GM19372 (cell line): Measurements from ENCODE around the gene DCAF11.

Source experiments
- ATAC-seq: cut with Tn5 transposase; IDR thresholded peaks from one replicate; pipeline ENCODE4 v1.9.1; 2021; ENCODE audit warnings: mild to moderate bottlenecking, low read depth, moderate library complexity; ENCODE audit not compliant: unreplicated experiment

DCAF11 gene

GRCh38 chr14:24078146-24078545, 36.4 kb upstream of the DCAF11 start:
- ATAC-seq = no peak

DNA sequence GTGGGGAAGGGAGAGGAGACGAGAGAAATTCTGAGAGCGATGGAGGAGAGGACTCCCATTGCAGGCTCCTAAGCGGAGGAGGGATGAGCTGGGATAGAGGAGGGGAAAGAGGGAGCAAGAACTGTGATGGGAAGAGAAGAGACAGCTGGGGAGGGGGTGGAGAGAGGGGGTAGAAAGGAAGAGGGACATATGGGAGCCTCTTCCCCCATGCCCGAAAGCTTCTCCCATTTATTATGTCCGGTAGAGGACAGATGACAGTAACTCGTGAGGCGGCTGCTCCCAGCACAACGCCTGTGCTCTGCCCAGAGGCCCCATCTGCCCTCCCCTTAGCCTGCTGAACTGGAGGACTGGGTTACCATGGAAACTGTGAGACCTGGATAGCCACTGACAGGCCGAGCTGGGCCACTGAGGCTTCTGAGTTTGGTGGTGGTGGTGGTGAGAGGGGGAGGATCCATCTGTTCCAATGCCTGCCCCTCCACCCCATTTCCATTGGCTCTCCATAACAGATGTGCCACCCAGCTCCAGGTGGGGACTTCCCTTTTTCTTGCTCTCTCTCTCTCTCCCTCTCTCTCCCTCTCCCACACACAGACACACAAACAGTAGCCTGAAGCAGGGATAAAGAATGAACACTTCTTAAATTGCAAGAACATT, 35.0 kb upstream of the DCAF11 start:
- no peak for ATAC-seq

DNA sequence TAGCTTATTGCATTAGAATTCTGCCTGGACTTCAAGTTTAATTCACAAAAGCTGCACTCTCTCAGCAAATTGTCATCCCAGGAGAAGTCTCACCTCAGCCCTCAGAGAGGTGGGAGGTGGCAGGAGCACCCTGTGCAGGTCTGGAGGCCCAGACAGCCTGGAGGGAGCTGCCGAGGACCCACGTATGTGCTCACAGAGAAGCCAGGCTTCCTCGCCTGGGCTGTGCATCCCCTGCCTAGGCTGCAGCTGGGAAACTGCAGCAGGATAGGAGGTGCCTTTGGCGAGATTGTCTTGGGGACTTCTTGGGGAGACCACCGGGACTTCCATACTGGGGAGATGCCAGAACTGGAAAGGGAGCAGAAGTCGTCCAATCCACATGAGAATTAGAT, 34.4 kb upstream of the DCAF11 start:
- ATAC-seq = no peak

- peak; percentile 86 for ATAC-seq
These were observed 33.5 kb upstream of the DCAF11 start for GRCh38 chr14:24080888-24081738.

GRCh38 chr14:24081739-24082211, 32.8 kb upstream of the DCAF11 start:
- no peak for ATAC-seq

- ATAC-seq = no peak
These were observed 32.0 kb upstream of the DCAF11 start for GRCh38 chr14:24082411-24083080.

GRCh38 chr14:24083462-24083861, 31.1 kb upstream of the DCAF11 start:
- ATAC-seq = no peak

DNA sequence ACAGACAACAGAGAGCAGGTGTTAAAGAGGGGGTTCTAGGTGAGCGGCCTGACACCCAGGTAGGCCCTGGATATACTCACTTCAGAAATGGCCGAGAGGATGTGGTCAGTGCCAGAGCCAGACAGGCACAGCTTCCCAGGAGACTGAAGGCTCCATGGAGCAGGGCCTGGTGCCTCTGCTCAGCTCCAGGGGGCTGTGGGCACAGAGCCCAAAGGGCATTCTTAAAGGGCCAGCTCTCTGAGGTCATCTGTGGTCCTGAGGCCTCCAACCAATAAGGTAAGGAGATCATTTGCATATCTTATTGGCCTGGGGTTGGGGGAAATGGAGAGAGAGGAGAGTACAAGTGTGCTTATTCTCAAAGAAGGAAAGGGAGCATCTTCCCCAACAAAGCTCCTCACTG, 30.1 kb upstream of the DCAF11 start:
- ATAC-seq = no peak

- ATAC-seq = no peak
These were observed 29.4 kb upstream of the DCAF11 start for GRCh38 chr14:24085215-24085614.

DNA sequence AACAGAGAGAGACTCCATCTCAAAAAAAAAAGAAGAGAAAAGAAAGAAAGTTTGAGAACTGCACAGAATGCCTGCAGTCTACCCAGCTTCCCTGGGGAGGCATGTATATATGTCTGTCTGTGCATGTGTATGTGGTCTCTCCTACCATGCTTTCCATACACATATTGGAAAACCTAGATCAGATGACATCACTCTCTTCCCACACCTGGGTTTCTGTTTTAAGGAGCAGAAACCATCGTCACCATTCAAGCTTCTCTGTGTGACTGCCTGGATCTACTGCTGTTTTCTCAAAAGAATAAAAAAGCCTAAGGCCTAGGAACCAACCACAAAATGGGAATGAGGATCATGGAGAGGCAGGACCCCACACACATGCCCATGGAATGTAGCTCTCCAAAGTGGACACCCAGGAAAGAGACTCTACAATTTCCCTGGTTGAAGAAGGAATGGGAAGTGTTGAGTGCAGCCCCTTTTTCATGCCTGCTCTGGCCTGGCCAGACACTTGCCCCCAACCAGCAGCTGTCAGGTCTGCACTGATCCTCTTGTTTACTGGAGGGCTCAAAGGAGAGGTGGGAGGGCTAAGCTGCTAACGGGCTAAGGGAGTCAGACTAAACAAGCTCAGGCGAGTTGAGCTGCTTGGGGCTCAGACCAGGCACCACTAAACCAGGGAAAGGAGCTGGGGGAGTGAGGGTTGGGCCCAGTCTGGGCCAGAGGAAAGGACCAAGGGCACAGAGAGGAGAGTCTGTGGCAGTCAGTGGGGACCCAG, 28.2 kb upstream of the DCAF11 start:
- ATAC-seq = no peak

DNA sequence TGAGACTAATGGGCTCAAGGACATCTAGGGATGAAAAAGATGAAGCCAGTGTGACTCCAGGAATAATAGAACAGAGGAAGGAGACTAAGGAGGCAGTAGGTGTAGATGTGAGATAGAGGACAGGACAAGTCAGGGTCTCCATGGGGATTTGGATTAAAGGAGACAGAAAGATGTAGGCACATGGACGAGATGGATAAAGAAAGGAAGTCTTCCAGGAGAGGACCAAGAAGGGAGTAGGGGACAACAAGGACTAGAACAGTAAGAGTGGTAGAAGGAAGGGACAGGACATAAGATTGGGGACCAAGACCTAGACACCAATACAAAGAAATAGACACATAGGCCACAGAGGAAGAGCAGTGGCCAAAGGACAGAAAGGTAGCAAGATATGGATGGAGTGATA, 27.6 kb upstream of the DCAF11 start:
- no peak for ATAC-seq

DNA sequence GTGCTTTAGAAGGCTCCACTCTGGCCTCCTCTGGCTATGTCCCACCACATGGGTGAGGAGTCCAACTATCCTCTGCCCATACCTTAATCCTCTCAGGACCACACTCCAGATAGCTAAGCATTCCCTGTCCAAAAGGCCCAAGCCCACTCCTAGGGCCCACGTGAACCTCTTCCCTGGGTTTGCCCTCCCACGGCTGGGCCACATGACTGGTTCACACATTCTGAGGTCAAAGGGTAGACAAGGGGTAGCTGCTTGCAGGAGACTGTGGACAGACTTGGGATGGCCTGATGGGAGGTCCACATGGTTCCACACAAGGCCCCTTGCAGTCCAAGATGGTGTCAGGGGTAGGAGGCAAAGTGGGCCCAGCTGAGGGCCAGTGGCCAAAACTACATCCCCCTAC, 26.5 kb upstream of the DCAF11 start:
- ATAC-seq = no peak

GRCh38 chr14:24089890-24090289, 24.7 kb upstream of the DCAF11 start:
- ATAC-seq = no peak

DNA sequence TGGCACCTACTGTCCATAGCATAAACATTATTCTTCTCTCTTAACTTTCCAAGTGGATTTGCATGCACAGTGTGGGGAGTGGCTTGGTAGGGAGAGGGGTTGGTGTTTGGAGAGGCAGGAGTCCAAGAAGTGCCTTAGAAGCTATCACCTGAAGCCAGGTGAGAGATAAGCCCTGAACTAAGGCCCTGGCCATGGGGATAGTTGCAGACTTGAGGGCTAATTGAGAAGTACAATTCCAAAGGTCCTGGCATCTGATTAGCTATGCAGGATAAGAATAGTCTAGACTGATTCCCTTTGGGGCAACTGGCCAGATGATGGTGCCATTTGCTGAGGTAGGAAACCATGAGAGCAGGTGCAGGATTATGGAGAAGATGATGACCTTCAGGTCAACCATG, 22.5 kb upstream of the DCAF11 start:
- no peak for ATAC-seq

DNA sequence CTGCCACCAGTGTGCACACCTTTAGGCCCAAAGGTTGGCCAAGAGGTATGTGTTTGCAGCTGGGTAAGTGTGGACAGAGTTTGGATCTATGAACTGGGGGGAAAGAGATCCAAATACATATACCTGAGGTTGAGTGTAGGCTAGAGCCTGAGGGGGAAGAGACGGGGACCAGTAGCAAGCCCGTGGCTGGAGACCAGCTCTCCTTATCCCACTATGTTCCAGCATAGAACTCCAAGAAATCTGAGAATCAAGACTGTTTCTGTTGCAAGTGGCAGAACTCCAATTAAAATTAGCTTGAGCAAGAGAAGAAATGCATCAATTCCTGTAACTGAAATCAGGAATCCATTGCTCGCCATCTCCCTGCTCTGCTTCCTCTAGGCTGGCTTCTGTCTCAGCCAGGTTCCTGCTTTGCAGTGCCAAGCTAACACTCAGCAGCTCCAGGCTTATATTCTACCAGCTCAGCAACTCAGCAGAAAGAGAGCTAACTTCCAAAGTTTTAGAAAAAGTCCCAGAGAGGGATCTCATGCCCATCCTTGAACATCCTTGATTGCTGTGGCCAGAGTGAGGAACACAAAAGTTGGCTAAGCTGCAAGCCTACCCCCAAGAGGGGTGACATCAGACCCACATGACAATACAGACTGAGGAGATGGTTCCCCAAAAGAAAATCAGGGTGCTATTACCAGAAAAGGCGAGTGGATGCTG, 21.9 kb upstream of the DCAF11 start:
- no peak for ATAC-seq

DNA sequence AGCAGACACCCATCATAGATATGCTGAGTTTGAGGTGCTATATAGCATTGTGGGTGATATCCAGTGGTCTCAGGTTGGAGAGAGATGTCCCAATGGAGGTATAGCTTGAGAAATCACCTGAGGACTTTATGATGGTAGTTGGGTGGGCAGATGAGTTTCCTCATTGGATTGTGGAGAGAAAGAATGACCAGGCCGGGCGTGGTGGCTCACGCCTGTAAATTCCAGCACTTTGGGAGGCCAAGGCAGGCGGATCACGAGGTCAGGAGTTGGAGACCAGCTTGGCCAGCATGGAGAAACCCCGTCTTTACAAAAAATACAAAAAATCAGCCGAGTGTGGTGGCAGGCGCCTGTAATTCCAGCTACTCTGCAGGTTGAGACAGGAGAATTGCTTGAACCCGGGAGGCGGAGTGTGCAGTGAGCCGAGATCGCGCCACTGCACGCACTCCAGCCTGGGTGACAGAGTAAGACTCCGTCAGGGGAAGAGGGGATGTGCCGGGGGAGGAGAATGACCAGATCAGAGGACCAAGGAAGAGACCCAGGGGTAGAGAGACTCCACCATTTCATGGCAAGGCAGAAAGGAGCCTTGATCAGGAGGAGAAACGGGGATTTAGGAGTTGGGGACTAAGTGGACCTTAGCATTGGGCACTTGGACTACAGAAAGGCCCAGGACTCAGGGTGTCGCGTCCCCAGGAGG, 21.2 kb upstream of the DCAF11 start:
- no peak for ATAC-seq

- peak; percentile 47 for ATAC-seq
These were observed 20.4 kb upstream of the DCAF11 start, which contains the start of gene PCK2 for GRCh38 chr14:24093901-24094840. Gene PCK2, plus strand, starts transcription at chr14:24094311. Its CDS starts 95 bp downstream, at chr14:24094406.

DNA sequence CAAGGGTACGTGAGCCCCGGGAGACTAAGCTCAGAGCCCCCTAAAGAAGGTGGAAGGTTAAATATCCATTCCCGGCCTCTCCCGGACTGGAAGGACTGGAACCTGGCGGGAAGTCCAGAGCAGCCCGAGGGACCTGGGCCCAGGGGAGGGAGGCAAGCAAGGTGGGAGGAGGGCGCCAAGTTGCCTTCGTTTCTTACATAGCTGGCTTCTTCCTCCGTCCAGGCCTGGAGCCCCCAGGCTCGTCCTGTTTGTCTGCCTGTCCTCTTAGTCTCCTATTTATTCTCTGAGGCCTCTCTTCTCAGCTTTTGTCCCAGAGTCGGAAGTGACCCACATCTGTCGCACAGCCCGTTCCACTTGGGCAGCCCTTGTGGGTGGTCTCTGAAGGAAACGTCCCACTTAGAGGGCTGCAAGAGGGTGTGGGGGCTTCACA, 19.7 kb upstream of the DCAF11 start:
- no peak for ATAC-seq
